ENCODE measurements around the gene ZNF793.

Gene ZNF793

DNA sequence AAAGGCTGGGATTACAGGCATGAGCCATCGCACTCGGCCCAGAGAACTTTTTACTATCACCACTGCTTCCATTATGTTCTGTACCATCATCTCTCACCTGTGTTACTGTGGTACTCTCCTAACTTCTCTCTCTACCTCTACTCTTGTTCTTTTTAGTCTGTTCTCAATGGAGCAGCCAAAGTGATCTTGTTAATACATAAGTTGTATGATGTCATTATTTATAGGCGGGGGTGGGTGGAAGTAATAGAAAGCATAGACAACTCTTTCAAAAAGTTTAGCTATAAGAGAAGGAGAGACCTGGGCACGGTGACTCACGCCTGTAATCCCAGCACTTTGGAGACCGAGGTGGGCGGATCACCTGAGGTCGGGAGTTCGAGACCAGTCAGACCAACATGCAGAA, 34.6 kb upstream of the ZNF793 start:
- peaks cover 18% of the 10 kb centered on the region; the same call in 1 of the 2 replicates for H3K9me3 ChIP-seq (ENCODE audit: insufficient read depth, low read length)
- no peaks in the 10 kb centered on the region for H3K27me3 ChIP-seq (ENCODE audit: low read length)
- H3K36me3 ChIP-seq (ENCODE audit: low read length) = peaks cover 7% of the 10 kb centered on the region; the same call in 1 of the 2 replicates
- H3K27ac ChIP-seq (ENCODE audit: low read depth, low read length) = no peak overlapping the region
- H4K20me1 ChIP-seq (ENCODE audit: low read depth, low read length) = no peaks in the 10 kb centered on the region
- TF ChIP-seq, protein P1, sequence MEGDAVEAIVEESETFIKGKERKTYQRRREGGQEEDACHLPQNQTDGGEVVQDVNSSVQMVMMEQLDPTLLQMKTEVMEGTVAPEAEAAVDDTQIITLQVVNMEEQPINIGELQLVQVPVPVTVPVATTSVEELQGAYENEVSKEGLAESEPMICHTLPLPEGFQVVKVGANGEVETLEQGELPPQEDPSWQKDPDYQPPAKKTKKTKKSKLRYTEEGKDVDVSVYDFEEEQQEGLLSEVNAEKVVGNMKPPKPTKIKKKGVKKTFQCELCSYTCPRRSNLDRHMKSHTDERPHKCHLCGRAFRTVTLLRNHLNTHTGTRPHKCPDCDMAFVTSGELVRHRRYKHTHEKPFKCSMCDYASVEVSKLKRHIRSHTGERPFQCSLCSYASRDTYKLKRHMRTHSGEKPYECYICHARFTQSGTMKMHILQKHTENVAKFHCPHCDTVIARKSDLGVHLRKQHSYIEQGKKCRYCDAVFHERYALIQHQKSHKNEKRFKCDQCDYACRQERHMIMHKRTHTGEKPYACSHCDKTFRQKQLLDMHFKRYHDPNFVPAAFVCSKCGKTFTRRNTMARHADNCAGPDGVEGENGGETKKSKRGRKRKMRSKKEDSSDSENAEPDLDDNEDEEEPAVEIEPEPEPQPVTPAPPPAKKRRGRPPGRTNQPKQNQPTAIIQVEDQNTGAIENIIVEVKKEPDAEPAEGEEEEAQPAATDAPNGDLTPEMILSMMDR (IDR thresholded peaks at IDR 0.05; ENCODE audit: insufficient read depth, low read length, poor library complexity, severe bottlenecking) = no peak
- TF ChIP-seq EZH2phosphoT487 (conservative IDR thresholded peaks at IDR 0.05; ENCODE audit: low read length) = no peak
- no peaks in the 10 kb centered on the region for H3K9me2 ChIP-seq (replicated peaks; ENCODE audit: insufficient read depth, low read length)
- no peak overlapping the region for H3K4me3 ChIP-seq (ENCODE audit: insufficient read depth, low read length, poor library complexity, severe bottlenecking)
- no peak overlapping the region for H2AFZ ChIP-seq (ENCODE audit: low read depth, low read length, severe bottlenecking)
- H3K79me2 ChIP-seq (ENCODE audit: insufficient read depth, low read length) = no peaks in the 10 kb centered on the region
- no peak overlapping the region for H3K4me2 ChIP-seq (ENCODE audit: low read depth, low read length, poor library complexity, severe bottlenecking)
- no peaks in the 10 kb centered on the region for H3F3A ChIP-seq (ENCODE audit: insufficient read depth)
- H3K9ac ChIP-seq (ENCODE audit: low read length) = no peak overlapping the region

GRCh38 chr19:37484406-37485168, 22.2 kb upstream of the ZNF793 start:
- Histone ChIP-seq H3K79me2 (ENCODE audit: insufficient read depth, low read length) (no peaks in the 10 kb centered on the region), H2AFZ (ENCODE audit: low read depth, low read length, severe bottlenecking) (no peak overlapping the region), H4K20me1 (ENCODE audit: low read depth, low read length) (no peaks in the 10 kb centered on the region), H3K9ac (ENCODE audit: low read length) (no peak overlapping the region), H3K36me3 (ENCODE audit: low read length) (peaks cover 21% of the 10 kb centered on the region), H3K9me3 (ENCODE audit: insufficient read depth, low read length) (peaks cover 65% of the 10 kb centered on the region), H3F3A (ENCODE audit: insufficient read depth) (no peaks in the 10 kb centered on the region), H3K4me3 (ENCODE audit: insufficient read depth, low read length, poor library complexity, severe bottlenecking) (no peak overlapping the region), H3K4me2 (ENCODE audit: low read depth, low read length, poor library complexity, severe bottlenecking) (no peak overlapping the region), H3K27ac (ENCODE audit: low read depth, low read length) (no peak overlapping the region), H3K9me2 (replicated peaks; ENCODE audit: insufficient read depth, low read length) (no peaks in the 10 kb centered on the region), H3K27me3 (ENCODE audit: low read length) (no peaks in the 10 kb centered on the region)
- TF ChIP-seq, protein P1 (IDR thresholded peaks at IDR 0.05; ENCODE audit: insufficient read depth, low read length, poor library complexity, severe bottlenecking) = no peak
- no peak for TF ChIP-seq EZH2phosphoT487 (conservative IDR thresholded peaks at IDR 0.05; ENCODE audit: low read length)

GRCh38 chr19:37492213-37492612, 14.5 kb upstream of the ZNF793 start:
- Histone ChIP-seq H3K9me2 (replicated peaks; ENCODE audit: insufficient read depth, low read length) (no peaks in the 10 kb centered on the region), H3F3A (ENCODE audit: insufficient read depth) (no peaks in the 10 kb centered on the region), H3K4me2 (ENCODE audit: low read depth, low read length, poor library complexity, severe bottlenecking) (no peak overlapping the region), H2AFZ (ENCODE audit: low read depth, low read length, severe bottlenecking) (no peak overlapping the region), H3K9me3 (ENCODE audit: insufficient read depth, low read length) (peaks cover 19% of the 10 kb centered on the region; the same call in 1 of the 2 replicates), H3K36me3 (ENCODE audit: low read length) (no peaks in the 10 kb centered on the region), H3K9ac (ENCODE audit: low read length) (no peak overlapping the region), H3K27me3 (ENCODE audit: low read length) (no peaks in the 10 kb centered on the region), H4K20me1 (ENCODE audit: low read depth, low read length) (no peaks in the 10 kb centered on the region), H3K79me2 (ENCODE audit: insufficient read depth, low read length) (no peaks in the 10 kb centered on the region), H3K4me3 (ENCODE audit: insufficient read depth, low read length, poor library complexity, severe bottlenecking) (no peak overlapping the region), H3K27ac (ENCODE audit: low read depth, low read length) (no peak overlapping the region)
- no peak for TF ChIP-seq EZH2phosphoT487 (conservative IDR thresholded peaks at IDR 0.05; ENCODE audit: low read length)
- TF ChIP-seq, protein P1 (IDR thresholded peaks at IDR 0.05; ENCODE audit: insufficient read depth, low read length, poor library complexity, severe bottlenecking) = no peak

All from SU-DHL-6 (cell line).